T-cell (primary cell): ENCODE measurements around the gene ZNF74. TPM values are rescaled to one million over a fixed set of nuclear protein-coding genes. Genes with fewer than 3 reads are reported as not detected.

Experiments
- ATAC-seq, 4 experiments: fragments of 200-7000 bp in 3 of 4; fragments of 150-1000 bp in 1 of 4; cut with Tn5 transposase; replicated peaks in 1 of 4; 1 replicate in 3 of 4; 2 replicates in 1 of 4; pipeline ENCODE4 v1.10.0; 2021; ENCODE audit warnings: moderate library complexity in 3 of 4, mild to moderate bottlenecking in 2 of 4, moderate number of reproducible peaks in 1 of 4
- CTCF ChIA-PET, 2 donors: fragments of 300-600 bp; sonication (Branson Sonifier 250); formaldehyde crosslinking; loops; one replicate each; lab custom pipeline; 2022; ENCODE audit warnings: antibody characterized with exemption in 2 of 2; lab: Charles Lee
- POLR2A ChIA-PET, 2 donors: fragments of 300-600 bp; sonication (Branson Sonifier 250); formaldehyde crosslinking; loops; one replicate each; lab custom pipeline; 2022; ENCODE audit warnings: antibody characterized with exemption in 2 of 2; lab: Charles Lee
- DNase-seq, 35 experiments: peaks; one replicate each; pipeline versions ENCODE4 v3.0.0 to v3.0.0-alpha.2; 2013 to 2023
- H3K27ac ChIP-seq: one replicate; pipeline ENCODE4 v1.5.1; 2013; ENCODE audit warnings: low read length
- H3K27me3 ChIP-seq, 2 experiments: replicated peaks in 1 of 2; 1 replicate in 1 of 2; 2 replicates in 1 of 2; pipeline versions ENCODE4 v1.6.1 to v1.7.0; 2013; ENCODE audit warnings: low read length in 1 of 2, mixed read lengths in 1 of 2; ENCODE audit not compliant: control insufficient read depth in 2 of 2, insufficient read depth in 2 of 2; ENCODE audit errors: extremely low read depth in 1 of 2
- H3K36me3 ChIP-seq, 2 donors: 1 replicate in 1 of 2; 2 replicates in 1 of 2; pipeline versions ENCODE4 v1.6.1 to v1.7.0; 2013; ENCODE audit warnings: low read length in 1 of 2; ENCODE audit not compliant: control insufficient read depth in 2 of 2, insufficient read depth in 1 of 2; ENCODE audit errors: extremely low read depth in 1 of 2
- H3K4me1 ChIP-seq, 2 experiments: 1 replicate in 1 of 2; 2 replicates in 1 of 2; pipeline versions ENCODE4 v1.6.1 to v1.7.0; 2013; ENCODE audit warnings: low read length in 2 of 2, mixed read lengths in 1 of 2; ENCODE audit not compliant: insufficient read depth in 2 of 2, control insufficient read depth in 1 of 2; ENCODE audit errors: extremely low read depth in 1 of 2
- H3K4me3 ChIP-seq, 2 donors: 1 replicate in 1 of 2; 2 replicates in 1 of 2; pipeline versions ENCODE4 v1.5.1 to v1.7.0; 2013; ENCODE audit warnings: mild to moderate bottlenecking in 2 of 2, low read length in 1 of 2, moderate library complexity in 1 of 2; ENCODE audit not compliant: control insufficient read depth in 1 of 2; ENCODE audit errors: extremely low read depth in 1 of 2
- H3K9me3 ChIP-seq: 2 replicates; pipeline ENCODE4 v1.7.0; 2013
- H3K27ac Mint-ChIP-seq, 2 donors: one replicate each; pipeline ENCODE4 v1.8.0; 2020 to 2021; ENCODE audit warnings: mild to moderate bottlenecking in 2 of 2, mixed read lengths in 2 of 2
- H3K27me3 Mint-ChIP-seq, 2 donors: one replicate each; pipeline ENCODE4 v1.8.0; 2021 to 2022; ENCODE audit warnings: mixed read lengths in 2 of 2
- H3K36me3 Mint-ChIP-seq: one replicate; pipeline ENCODE4 v1.8.0; 2021; ENCODE audit warnings: mixed read lengths
- H3K4me1 Mint-ChIP-seq, 3 donors: one replicate each; pipeline ENCODE4 v1.8.0; 2020 to 2022; ENCODE audit warnings: mixed read lengths in 3 of 3, mild to moderate bottlenecking in 1 of 3
- H3K4me3 Mint-ChIP-seq, 3 donors: one replicate each; pipeline ENCODE4 v1.8.0; 2020 to 2022; ENCODE audit warnings: mild to moderate bottlenecking in 3 of 3, mixed read lengths in 3 of 3, moderate library complexity in 3 of 3
- H3K9me3 Mint-ChIP-seq, 3 donors: one replicate each; pipeline ENCODE4 v1.8.0; 2020 to 2022; ENCODE audit warnings: mixed read lengths in 3 of 3
- WGBS: methylation state at CpG from one replicate; pipeline ENCODE4 v1.1.5; 2013; ENCODE audit warnings: missing lambda C conversion rate; ENCODE audit not compliant: insufficient coverage; 5-methylcytosine and 5-hydroxymethylcytosine counted together
- total RNA-seq, 35 experiments: library from RNA in 6 of 35; stranded (reverse) in 6 of 35; fragments of 120-200 nt in 1 of 35; gene quantifications; one replicate each; pipeline versions ENCODE4 v1.2.1 to v1.2.4 and lab custom pipeline; 2013 to 2026

ZNF74 gene
- total RNA-seq, 5 donors from 2014 or later (not counting 1 experiment from before 2014, with no cell fraction given): 6.8 to 19.7 (median 17.3) TPM

DNA sequence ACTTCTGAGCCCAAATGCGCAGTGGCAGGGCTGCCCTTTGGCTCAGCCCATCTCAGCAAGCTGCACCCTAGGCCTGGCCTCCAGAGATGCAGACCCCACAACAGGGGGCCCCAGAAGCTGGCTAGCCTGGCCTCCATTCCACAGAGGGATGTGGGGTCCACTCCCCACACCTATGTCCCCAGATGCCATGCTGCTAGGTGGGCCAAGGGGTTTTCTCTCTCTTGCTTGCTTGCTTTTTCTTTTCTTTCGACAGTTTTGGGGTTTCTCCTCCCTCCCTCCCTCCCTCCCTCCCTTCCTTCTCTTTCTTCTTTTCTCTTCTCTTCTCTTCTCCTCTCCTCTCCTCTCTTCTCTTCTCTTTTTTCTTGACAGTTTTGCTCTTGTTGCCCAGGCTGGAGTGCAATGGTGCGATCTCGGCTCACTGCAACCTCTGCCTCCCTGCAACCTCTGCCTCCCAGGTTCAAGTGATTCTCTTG lies 34.0 kb downstream of the ZNF74 start:
- no peaks in the 10 kb centered on the region for H3K36me3 Mint-ChIP-seq
- peak overlapping the region in 2 of 3 donors; percentile 31 to 89 for H3K4me3 Mint-ChIP-seq
- POLR2A ChIA-PET: no interaction called here
- no peak overlapping the region for H3K27ac Mint-ChIP-seq
- ATAC-seq (no peak), DNase-seq (no peak)
- Histone ChIP-seq H3K27ac (no peak overlapping the region), H3K9me3 (no peaks in the 10 kb centered on the region), H3K4me1 (peaks cover 23 to 50% of the 10 kb centered on the region in 2 experiments), H3K27me3 (peaks cover 14 to 83% of the 10 kb centered on the region in 2 experiments), H3K36me3 (no peaks in the 10 kb centered on the region), H3K4me3 (no peak overlapping the region)
- 100% methylated on average over 1 of the region's 4 CpGs for WGBS
- peaks cover 19 to 31% (median 23%) of the 10 kb centered on the region in 3 donors for H3K4me1 Mint-ChIP-seq
- H3K9me3 Mint-ChIP-seq: no peaks in the 10 kb centered on the region
- H3K27me3 Mint-ChIP-seq: peaks cover 6 to 36% of the 10 kb centered on the region in 2 donors
- CTCF ChIA-PET: interaction anchor here in 1 of 2 donors (1.5 kb wide), 1 partner anchor 32 kb away, joined by 12 read pairs; no protein-coding TSS in a partner anchor

DNA sequence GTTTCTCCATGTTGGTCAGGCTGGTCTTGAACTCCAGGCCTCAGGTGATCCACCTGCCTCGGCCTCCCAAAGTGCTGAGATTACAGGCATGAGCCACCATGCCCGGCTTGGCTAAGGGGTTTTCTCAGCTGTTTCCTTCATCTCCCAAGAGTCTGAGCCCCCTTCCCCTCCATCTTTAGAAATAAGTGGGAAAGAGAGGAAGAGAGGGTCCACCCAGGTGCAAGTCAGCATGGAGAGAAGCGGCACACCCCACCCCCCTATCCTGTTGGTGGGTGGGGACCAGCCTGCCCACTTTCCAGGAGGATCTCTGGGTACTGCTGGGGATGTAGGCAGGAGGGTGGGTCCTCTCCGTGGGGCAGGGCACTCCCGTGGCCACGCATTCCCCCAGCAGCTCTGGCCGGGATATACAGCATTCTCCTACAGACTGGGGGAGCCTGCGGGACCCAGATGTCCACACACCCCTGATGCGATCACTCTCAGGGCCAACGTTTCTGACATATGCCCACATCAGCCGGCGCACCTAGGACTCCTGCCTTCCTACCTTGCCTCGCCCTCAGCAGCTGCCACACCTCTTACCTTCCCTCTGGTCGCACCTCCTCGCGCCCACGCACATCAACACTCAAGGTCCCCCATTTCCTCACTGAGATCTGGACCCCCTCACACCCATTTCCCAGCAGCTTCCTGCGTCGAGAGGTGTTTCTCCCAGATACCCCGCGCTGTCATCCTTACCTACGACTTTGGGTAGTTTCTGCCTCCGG lies 34.7 kb downstream of the ZNF74 start:
- Histone ChIP-seq H3K4me1 (peaks cover 22 to 50% of the 10 kb centered on the region in 2 experiments), H3K4me3 (peak overlapping the region; percentile 39 to 71), H3K27ac (no peak overlapping the region), H3K27me3 (peaks cover 14 to 83% of the 10 kb centered on the region in 2 experiments), H3K9me3 (no peaks in the 10 kb centered on the region), H3K36me3 (no peaks in the 10 kb centered on the region)
- Mint-ChIP-seq H3K9me3 (no peaks in the 10 kb centered on the region), H3K27ac (peak overlapping the region in 1 of 2 donors; percentile 44), H3K36me3 (no peaks in the 10 kb centered on the region), H3K27me3 (peaks cover 6 to 33% of the 10 kb centered on the region in 2 donors), H3K4me1 (peaks cover 17 to 32% (median 19%) of the 10 kb centered on the region in 3 donors), H3K4me3 (peak overlapping the region; percentile 75 to 89 (median 81))
- CTCF ChIA-PET: interaction anchor here (0.6 to 1.5 kb wide), 5 partner anchors 9 to 655 kb away, joined by 3 to 12 read pairs (median 4); no protein-coding TSS in a partner anchor
- ATAC-seq: peak in 2 of 4 experiments; percentile 2 to 16
- POLR2A ChIA-PET: interaction anchor here (0.6 to 0.7 kb wide), 5 partner anchors 30 to 1516 kb away, joined by 4 to 7 read pairs (median 5); no protein-coding TSS in a partner anchor
- no peak for DNase-seq
- WGBS: 38% methylated on average over 17 of the region's 23 CpGs

DNA sequence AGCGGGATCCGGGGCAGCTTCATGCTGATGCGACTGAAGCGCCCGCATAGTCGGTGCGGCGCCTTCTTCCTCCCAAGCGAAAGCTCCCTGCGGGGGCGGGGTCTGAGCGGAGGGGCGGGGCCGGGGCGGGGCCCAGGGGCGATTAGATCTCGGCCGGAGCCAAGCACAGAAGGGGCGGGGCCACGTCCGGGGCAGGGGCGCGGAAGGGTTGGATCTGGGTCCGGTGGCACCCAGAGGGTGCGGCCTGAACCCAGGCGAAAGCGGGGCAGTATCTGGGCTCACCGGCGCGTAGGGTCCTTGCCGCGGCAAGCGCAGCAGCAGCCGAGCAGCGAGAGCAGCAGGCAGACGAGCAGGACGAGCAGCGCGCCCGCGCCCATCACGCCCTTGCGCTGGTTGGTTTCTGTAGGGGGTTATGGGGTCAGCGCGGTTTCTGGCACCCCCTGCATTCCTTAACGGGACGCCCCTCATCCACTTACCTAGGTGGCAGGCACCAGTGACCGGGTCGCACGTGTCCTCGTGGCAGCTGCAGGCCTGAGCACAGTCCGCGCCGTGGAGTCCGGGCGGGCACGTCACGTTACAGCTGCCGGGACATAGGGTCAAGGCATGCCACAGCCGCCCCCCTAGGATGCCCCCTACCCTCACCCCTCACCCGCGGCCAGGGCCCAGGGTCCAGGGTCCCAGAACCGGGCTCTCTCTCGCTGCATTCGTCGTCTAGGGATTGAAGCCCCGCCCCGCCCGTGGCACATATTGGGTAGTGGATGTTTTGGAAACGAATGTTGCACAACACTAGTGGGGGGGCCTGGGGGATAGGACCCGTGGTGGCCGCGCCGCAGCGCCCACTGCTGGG lies 35.5 kb downstream of the ZNF74 start:
- Histone ChIP-seq H3K27ac (no peak overlapping the region), H3K4me1 (peaks cover 17 to 50% of the 10 kb centered on the region in 2 experiments), H3K36me3 (no peaks in the 10 kb centered on the region), H3K27me3 (peaks cover 14 to 83% of the 10 kb centered on the region in 2 experiments), H3K9me3 (no peaks in the 10 kb centered on the region), H3K4me3 (peak overlapping the region; percentile 71 to 80)
- H3K9me3 Mint-ChIP-seq: no peaks in the 10 kb centered on the region
- ATAC-seq (peak; percentile 71 to 81 (median 76)), DNase-seq (peak; percentile 45 to 88 (median 72))
- H3K4me1 Mint-ChIP-seq: peaks cover 17 to 32% (median 18%) of the 10 kb centered on the region in 3 donors
- ChIA-PET POLR2A (interaction anchor here (0.6 to 0.7 kb wide), 5 partner anchors 30 to 1517 kb away, joined by 4 to 7 read pairs (median 5); no protein-coding TSS in a partner anchor), CTCF (interaction anchor here (0.6 to 1.5 kb wide), 5 partner anchors 10 to 656 kb away, joined by 3 to 12 read pairs (median 4); no protein-coding TSS in a partner anchor)
- peaks cover 6 to 35% of the 10 kb centered on the region in 2 donors for H3K27me3 Mint-ChIP-seq
- WGBS: 3% methylated on average over 66 of the region's 75 CpGs
- H3K4me3 Mint-ChIP-seq: peak overlapping the region; percentile 75 to 89 (median 81)
- no peaks in the 10 kb centered on the region for H3K36me3 Mint-ChIP-seq
- peak overlapping the region in 1 of 2 donors; percentile 44 for H3K27ac Mint-ChIP-seq

DNA sequence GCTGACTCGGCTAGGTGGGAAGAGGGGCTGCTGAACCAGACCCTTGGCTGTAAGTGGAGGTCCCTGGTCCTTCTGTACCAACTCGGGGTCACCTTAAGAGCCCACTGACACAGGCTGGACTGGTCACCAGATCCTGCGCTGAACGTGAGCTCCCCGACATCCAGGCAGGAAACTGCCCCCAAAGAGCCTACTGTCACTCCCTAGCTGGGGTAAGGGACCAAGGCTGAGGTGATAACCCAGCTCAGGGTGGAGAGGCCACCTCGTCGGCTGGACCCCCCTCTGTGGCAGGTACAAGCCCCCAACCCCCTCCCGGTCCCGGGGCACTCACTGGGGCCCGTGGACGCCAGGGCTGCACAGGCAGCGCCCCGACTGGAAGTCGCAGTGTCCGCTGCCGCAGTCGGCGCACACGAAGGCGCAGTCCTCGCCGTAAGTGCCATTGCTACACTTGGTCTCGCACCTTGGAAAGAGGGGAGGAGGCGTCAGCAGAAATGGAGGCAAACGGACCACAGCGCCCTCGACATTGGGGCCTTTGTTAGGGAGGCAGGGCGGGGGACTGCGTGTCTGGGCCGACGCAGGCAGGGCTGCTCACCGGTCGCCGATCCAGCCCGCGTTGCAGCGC lies 36.3 kb downstream of the ZNF74 start:
- H3K36me3 ChIP-seq: no peaks in the 10 kb centered on the region
- H3K9me3 Mint-ChIP-seq: no peaks in the 10 kb centered on the region
- CTCF ChIA-PET: no interaction called here
- H3K4me3 ChIP-seq: peak overlapping the region; percentile 71 to 80
- WGBS: 15% methylated on average over 31 of the region's 37 CpGs
- H3K27me3 ChIP-seq: peaks cover 19 to 83% of the 10 kb centered on the region in 2 experiments
- H3K9me3 ChIP-seq: no peaks in the 10 kb centered on the region
- no peak overlapping the region for H3K27ac Mint-ChIP-seq
- H3K4me1 ChIP-seq: peaks cover 17 to 46% of the 10 kb centered on the region in 2 experiments
- H3K27me3 Mint-ChIP-seq: peaks cover 13 to 40% of the 10 kb centered on the region in 2 donors
- H3K27ac ChIP-seq: no peak overlapping the region
- DNase-seq: peak in 3 of 35 experiments; percentile 22 to 50 (median 31)
- POLR2A ChIA-PET: no interaction called here
- H3K4me3 Mint-ChIP-seq: peak overlapping the region; percentile 75 to 89 (median 81)
- no peaks in the 10 kb centered on the region for H3K36me3 Mint-ChIP-seq
- peak; percentile 0 to 27 (median 12) for ATAC-seq
- H3K4me1 Mint-ChIP-seq: peaks cover 17 to 30% (median 18%) of the 10 kb centered on the region in 3 donors

DNA sequence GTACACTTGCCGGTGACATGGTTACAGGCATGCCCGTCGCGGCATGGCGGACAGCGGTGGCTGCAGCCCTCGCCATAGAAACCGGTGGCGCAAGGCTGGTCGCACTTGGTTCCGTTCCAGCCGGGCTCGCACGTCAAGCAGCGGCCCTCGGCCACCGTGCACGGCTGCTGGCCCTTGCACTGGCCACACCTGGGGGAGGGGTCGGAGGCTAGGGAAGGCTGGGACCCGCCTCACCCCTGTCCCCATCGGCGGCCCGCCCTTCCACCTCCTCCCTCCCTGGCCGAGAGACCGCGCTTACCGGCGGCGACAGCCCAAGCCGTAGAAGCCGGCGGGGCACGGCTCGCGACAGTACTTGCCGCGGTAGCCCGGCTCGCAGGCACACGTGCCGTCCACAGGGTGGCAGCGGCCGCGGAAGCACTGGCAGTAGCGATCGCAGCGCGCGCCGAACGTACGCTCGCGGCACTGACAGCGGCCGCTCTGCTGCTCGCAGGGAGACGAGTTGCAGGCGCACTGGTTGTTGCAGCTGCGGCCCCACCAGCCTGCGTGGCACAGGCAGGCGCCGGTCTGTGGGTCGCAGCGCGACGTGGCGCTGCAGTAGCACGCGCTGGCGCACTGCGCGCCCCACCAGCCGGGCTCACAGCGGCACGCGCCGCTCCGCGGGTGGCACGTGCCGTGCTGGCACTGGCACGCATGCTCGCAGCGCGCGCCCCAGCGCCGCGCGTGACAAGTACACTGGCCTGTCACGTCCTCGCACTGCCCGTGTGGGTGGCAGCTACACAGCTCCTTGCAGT lies 37.0 kb downstream of the ZNF74 start:
- H3K9me3 ChIP-seq: no peaks in the 10 kb centered on the region
- Mint-ChIP-seq H3K9me3 (no peaks in the 10 kb centered on the region), H3K4me1 (peaks cover 22 to 35% (median 24%) of the 10 kb centered on the region in 3 donors), H3K4me3 (peak overlapping the region; percentile 75 to 89 (median 81)), H3K27me3 (peaks cover 20 to 47% of the 10 kb centered on the region in 2 donors), H3K27ac (no peak overlapping the region), H3K36me3 (no peaks in the 10 kb centered on the region)
- H3K27ac ChIP-seq: no peak overlapping the region
- peak overlapping the region; percentile 71 to 80 for H3K4me3 ChIP-seq
- 2% methylated on average over 84 of the region's 94 CpGs for WGBS
- ATAC-seq (peak; percentile 56 to 69 (median 66)), DNase-seq (peak; percentile 18 to 80 (median 53))
- no peaks in the 10 kb centered on the region for H3K36me3 ChIP-seq
- ChIA-PET CTCF (no interaction called here), POLR2A (no interaction called here)
- peaks cover 25 to 90% of the 10 kb centered on the region in 2 experiments for H3K27me3 ChIP-seq
- H3K4me1 ChIP-seq: peaks cover 17 to 44% of the 10 kb centered on the region in 2 experiments
